NCI-H2081 treated with DMSO at 0.1 percent for 48 hours (cell line): Measurements from ENCODE around the gene TACC2.

Source experiments
- DNase-seq: peaks from one replicate; lab custom pipeline; 2025; lab: John Stamatoyannopoulos, UW

TACC2 gene

GRCh38 chr10:122249303-122249850, 260.4 kb downstream of the TACC2 start:
- DNase-seq = no peak

DNA sequence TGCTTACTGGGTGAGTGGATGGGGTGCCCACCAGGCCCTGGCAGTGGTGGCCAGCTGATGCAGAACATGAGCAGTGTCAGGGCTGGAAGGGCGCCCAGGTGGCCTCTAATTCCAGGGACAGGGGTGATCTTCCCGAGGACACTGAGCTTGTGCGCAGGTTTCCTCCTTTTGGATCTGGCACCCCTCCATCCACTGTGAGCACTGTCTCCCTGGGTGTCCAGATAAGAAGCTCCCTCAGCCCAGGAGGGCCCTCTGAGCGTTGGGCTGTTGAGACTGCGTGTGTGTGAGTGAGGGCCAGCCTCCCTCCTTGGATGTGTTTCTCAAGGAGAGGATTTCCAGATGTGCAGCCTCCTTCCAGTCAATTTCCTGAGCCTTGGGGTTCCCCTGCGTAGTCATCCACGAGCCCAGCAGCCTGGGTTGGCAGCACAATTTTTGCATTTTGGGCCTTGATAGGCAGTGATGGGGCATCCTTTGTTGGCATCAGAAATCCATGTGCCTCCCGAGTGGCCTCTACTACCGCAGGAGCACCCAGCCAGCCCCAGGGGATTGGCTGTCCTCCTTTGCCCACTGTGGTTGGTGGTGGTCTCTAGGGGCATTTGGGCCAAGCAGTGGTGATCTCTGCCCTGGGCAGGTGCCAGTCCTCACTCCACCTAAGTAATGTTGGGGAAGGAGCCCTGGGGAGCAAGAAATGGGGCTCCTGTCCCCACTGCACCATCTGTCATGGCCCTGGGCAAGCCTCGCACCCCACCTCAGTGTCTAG, 261.2 kb downstream of the TACC2 start:
- no peak for DNase-seq

DNA sequence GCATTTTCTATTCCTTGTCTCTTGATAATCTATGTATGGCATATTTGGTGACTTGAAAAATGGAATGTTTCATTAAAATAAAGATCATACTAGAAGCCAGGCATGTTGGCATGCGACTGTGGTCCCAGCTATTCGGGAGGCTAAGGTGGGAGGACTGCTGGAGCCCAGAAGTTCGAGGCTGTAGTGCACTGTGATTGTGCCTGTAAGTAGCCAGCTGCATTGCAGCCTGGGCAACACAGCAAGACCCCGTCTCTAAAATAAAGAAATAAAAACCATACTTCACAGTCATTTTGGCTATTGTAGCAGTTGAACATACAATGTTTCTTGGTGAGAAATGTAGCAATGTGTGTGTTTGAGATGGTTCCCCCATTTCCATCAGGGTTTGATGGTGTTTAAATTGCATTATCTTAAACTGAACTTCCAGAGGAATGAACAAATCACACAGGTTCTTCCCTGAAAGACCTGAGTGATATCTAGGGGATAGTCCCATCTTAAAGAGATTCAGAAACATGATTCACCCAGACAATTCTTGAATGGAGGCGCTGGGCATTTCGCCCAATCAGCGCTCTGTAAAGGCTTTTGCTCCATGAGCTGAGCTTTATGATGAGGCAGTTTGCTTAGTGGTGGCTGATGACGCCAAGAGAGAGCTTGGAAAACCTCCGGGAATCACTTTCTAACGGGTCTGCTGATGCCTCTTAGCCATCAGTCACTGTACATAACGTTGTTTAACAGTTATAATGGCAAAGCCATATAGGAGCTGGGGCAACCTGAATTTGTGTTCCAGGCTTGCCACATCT, 262.7 kb downstream of the TACC2 start:
- no peak for DNase-seq

DNA sequence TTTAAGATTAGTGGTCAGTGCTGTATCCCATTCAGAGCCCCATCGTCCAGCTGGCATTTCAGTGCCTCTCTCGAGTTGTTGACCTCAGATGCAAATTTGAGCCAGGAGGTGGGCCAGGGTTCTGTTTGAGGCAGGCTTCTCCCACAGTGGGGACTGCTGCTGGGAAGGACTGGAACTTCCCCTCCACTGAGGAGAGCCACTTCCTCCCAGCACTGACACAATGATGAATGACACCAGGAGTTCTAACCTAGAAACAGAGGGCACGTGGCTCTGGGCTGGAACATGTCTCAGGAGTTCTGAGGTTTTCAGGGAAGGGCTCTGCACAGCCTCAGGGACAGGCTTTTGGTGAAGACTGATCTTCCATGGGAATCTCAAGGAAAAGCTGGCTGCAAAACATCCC, 263.8 kb downstream of the TACC2 start:
- DNase-seq = no peak

- DNase-seq = no peak
Measured at GRCh38 chr10:122253605-122254004, 264.6 kb downstream of the TACC2 start.

DNA sequence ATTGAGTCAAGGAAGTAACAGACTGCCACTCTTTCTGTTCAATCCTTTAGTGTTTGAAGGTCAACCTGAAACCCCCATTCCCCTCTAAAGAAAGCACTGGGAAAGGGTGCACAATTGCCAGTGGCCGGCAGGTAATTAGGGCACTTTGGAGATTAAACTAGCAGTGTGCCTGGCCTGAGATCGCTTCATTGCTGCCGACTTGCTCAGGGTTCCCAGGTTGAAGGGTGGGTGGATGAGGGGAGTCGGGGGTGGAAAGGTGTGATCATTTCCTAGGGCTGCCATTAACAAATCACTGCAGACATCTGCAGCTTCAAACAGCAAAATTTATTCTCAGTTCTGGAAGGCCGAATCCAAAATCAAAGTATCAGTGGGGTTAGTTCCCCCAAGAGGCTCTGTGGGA, 265.9 kb downstream of the TACC2 start:
- no peak for DNase-seq

GRCh38 chr10:122255509-122256301, 266.7 kb downstream of the TACC2 start:
- DNase-seq = no peak

DNA sequence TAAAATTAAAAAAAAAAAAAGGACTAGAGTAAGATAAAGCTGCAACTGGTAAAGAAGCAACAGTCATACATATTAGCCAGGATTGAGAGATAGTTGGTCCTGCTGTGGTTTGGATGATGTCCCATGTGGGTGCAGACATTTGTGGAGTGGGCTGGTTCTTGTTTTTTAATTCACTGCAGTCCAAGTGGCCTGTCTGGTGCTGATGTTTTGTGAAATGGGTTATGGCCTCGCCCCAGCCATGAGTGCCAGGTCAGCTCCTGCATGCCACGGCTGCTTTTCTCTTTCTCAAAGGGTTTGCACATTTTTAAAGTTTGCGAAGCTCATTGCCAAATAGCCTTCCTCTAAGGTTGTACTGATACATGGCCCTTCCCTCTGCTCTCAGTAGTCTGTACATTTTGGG, 268.1 kb downstream of the TACC2 start:
- no peak for DNase-seq

GRCh38 chr10:122258136-122259074, 269.4 kb downstream of the TACC2 start:
- DNase-seq = no peak

GRCh38 chr10:122259075-122259466, 270.1 kb downstream of the TACC2 start:
- DNase-seq = no peak

DNA sequence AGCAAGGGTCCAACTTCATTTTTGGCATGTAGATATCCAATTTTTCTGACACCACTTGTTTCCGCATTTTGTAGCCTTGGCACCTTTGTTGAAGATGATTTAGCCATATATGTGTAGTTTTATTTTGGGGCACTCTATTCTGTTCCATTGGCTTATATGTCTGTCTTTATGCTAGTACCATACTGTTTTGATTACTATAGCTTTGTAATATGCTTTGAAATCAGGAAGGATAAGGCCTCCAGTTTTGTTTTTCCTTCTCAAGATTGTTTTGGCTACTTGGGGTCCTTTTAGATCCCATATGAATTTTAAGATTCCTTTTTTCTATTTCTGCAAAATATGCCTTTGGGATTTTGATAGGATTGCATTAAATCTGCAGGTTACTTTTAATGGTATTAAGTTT, 272.6 kb downstream of the TACC2 start:
- DNase-seq = no peak

DNA sequence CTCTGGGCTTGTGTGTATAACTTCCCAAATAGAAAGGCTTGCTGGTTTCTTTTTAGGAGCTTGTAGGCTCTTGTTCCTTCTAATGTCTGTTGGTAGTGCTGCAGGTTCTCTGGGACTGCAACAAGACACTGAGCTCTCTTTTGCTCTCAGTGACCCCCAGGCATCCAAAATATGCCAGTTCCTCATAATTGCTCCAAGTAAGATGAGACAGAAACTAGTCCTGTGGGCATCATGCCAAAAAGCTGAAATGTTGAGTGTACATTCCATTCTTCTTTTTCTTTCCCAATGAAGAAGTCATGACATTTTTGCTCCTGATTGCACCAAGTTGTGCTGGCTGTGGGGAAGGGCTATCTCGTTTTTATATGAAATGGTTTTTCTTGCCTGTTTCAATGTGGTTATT, 275.0 kb downstream of the TACC2 start:
- no peak for DNase-seq

- DNase-seq = no peak
Measured at GRCh38 chr10:122264436-122264835, 275.5 kb downstream of the TACC2 start.

DNA sequence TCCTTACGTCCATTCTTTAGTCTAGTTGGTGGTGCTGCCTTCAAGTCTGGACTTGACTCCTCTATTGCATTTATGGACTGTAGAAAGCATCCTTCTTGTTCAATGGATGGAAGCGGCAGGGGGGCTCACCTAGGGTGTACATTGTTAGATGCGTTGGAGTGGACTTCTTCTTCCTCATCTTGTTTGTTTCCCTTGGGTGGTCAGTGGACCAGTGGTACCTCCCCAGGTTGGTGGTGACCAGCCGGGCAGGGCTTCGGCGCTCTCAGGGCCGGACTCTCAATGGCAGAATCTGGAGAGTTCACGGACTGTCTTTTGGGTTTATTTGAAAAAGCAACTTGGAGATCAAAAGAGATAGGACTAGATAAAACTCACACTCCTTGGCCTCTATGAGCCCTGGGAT, 276.0 kb downstream of the TACC2 start:
- no peak for DNase-seq

- no peak for DNase-seq
Measured at GRCh38 chr10:122265896-122266295, 276.9 kb downstream of the TACC2 start.

GRCh38 chr10:122267849-122268737, 279.1 kb downstream of the TACC2 start:
- DNase-seq = no peak

DNA sequence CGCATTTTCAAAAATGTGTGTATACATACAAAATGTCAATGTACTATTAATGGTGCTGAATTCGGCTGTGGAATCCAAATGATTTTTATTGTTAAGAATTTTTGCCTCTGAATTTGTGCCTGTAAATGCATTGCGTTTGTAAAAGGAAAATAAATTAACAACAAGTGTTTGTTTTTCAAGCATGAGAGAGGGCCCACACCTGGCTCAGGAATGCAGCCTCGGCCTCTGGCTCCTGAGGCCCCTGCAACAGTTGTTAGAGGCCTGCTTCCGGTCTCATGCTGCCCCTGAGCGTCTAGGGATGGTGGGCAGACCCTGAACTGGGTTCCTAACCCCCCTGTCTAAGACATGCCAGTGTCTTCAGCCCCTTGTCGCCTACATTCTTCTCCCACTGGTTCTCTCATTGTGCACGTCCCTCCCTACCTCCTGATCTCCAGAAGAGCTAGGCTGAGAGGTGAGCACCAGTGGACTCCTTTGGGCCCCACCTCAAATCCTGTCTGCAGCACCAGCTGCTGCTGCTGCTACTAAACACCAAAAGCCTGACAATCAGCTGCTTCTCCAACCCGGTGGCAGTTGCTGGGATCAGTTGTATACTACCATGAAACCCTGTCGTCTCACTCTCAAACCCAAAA, 280.2 kb downstream of the TACC2 start:
- no peak for DNase-seq

- no peak for DNase-seq
Measured at GRCh38 chr10:122271076-122271475, 282.1 kb downstream of the TACC2 start, which contains the start of gene BTBD16. Gene BTBD16, plus strand, starts transcription at chr10:122271296. Its CDS starts 3,786 bp downstream, at chr10:122275082.

GRCh38 chr10:122273966-122274545, 285.1 kb downstream of the TACC2 start:
- no peak for DNase-seq
